ENCODE results near the gene PRICKLE2.
"Not testable (repeated sequence)": the region's sequence is repeated elsewhere in the genome, so short reads cannot be mapped to it uniquely, and the experiment has no call there.

Gene PRICKLE2

DNA sequence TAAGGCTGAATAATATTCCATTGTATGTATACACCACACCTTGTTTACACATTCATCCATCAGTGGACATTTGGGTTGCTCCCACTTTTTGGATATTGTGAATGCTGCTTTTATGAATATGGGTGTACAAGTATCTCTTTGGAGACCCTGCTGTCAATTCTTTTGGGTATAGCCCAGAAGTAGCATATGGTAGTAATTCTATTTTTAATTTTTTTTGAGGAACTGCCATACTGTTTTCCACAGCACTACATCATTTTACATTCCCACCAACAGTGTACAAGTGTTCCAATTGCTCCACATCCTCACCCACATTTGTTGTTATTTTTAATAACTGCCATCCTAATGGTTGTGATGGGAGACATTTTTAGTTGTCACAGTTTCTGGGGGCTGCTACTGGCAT lies 132.1 kb downstream of the PRICKLE2 start:
- ATAC-seq = no peak

GRCh38 chr3:64091501-64091900 lies 133.8 kb downstream of the PRICKLE2 start:
- no peak for ATAC-seq

- not testable (repeated sequence) for ATAC-seq
These were observed 135.9 kb downstream of the PRICKLE2 start for GRCh38 chr3:64089386-64089785.

DNA sequence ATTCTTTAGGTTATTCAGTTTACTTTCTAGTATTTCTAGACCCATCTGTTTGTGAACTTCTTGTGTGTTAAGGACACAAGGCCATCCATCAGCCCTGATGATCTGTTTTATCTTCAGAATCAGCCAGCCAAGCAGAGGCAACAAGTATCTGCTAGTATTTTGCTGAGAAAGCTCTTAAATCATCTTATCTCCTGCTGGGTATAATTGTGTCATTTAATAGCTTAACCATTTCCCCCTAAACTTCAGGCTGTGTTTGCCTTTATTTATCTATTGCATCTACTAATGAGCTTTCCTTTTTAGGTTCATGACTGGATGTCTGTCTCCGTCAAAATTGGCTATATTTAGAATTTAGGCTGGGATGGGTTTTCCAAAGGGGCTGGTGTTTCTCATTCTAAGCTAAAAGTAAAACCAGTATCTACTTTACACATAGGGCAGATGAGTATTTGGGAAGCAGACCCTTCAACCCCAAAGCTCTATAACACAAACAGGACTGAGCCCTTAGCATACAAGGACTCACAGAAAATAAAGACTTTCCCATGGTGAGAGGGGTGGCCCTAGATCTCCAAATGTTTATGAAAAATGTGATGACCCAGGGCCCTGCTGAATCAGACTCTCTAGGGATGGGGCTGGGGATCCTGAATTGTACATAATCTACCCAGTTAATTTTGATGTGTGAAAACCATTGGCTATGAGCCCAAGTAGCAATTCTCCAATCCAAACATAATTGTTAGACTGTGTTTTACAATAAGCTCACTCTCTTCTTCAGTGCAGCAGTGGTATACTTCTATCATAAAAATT lies 136.7 kb downstream of the PRICKLE2 start:
- ATAC-seq = no peak

DNA sequence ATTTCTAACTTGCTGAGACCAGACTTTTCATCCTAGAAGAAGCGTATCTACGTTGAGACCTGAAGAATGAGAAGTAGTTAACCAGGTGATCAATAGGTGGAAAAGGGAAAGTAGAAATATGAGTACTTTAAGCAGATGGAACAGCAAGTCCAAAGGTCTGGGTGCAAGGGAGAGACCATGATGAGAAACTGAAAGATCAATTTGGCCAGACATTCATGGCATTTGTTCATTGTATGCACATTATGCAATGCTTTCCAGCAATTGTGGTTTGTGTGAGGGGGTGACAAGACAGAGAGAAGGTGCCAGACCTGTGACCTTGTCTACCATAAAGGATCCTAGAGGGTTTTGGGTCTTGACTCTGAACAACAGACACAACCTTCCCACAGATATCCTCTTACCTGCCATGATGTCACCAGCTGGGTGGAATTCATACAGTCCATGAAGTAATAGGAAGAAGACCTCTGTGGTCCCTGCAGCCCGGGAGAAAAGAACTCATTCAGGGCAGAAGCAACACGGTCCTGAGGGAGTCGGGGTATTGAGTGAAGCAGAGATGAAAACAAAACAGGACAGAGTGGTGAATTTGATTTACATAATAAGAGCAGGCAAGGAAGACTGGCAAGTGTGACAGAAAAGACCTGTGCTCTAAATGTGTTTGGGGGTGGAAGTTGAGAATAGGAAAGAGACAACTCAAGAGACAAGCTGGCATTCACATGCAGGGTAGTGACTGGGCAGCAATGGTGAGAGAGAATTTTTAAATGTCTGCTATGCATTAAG lies 138.6 kb downstream of the PRICKLE2 start:
- no peak for ATAC-seq

GRCh38 chr3:64084640-64085039 lies 140.6 kb downstream of the PRICKLE2 start:
- no peak for ATAC-seq

DNA sequence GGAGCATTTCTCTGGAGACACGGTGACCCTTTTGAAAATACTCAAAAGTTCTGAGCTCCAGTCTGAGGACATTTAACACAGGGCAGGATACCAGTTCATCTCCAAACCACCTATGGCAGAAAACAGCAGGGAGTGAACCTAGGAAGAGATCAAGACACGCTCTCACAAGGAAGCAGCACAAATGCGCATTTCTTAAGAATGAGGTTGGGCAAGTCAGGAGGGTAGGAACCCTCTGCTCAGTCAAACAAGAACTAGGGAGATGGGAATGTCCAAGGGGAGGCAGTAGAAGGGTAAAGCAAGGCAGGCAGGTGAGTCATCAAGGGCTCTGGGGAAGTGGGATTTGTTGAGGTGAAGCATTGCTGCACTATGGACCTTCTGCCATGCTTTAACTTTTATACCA lies 141.7 kb downstream of the PRICKLE2 start:
- no peak for ATAC-seq

- ATAC-seq = no peak
These were observed 142.2 kb downstream of the PRICKLE2 start for GRCh38 chr3:64082961-64083541.

GRCh38 chr3:64082411-64082810 lies 142.9 kb downstream of the PRICKLE2 start:
- ATAC-seq = no peak

DNA sequence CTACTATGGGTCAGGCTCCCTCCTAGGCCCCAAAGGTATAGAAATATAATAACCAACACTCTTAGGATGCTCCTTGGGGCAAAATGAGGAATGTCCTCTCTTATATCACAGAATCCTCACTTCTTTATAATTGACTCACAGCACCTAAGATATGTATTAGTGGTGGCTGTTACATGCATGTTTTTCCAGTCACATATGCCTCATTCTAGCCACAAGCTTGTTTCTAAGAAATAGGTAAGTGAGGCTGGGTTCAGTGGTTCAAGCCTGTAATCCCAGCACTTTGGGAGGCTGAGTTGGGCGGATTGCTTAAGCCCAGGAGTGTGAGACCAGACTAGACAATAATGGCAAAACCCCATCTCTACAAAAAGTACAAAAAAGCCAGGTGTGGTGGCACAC lies 144.0 kb downstream of the PRICKLE2 start:
- no peak for ATAC-seq

DNA sequence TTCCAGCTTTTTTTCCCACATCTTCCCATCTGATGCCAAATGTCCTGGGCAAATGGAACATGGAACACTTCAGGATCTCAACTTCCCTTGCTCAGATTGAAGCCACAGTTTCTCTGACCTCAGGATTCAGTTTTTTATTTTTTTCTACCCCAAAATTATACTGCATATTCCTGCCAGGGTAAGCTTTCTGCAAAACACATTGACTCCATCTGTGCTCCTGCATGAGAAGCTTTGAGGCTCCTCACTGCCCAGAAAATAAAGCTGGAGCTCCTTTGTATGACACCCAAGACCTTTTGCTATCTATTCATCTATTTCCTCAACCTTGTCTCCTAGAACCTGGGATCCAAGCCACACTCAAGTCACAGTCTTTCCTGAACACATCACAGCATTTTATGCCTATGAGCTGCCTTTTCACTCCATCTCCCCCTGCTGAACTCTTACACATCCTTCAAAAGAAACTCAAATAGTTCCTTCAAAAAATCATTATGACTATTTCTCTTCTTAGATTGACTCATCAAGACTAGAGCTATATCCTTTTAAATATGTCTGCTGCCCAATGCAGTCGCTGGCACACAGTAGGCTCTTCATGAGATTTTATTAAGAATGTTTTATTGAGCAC lies 144.5 kb downstream of the PRICKLE2 start:
- ATAC-seq = no peak

DNA sequence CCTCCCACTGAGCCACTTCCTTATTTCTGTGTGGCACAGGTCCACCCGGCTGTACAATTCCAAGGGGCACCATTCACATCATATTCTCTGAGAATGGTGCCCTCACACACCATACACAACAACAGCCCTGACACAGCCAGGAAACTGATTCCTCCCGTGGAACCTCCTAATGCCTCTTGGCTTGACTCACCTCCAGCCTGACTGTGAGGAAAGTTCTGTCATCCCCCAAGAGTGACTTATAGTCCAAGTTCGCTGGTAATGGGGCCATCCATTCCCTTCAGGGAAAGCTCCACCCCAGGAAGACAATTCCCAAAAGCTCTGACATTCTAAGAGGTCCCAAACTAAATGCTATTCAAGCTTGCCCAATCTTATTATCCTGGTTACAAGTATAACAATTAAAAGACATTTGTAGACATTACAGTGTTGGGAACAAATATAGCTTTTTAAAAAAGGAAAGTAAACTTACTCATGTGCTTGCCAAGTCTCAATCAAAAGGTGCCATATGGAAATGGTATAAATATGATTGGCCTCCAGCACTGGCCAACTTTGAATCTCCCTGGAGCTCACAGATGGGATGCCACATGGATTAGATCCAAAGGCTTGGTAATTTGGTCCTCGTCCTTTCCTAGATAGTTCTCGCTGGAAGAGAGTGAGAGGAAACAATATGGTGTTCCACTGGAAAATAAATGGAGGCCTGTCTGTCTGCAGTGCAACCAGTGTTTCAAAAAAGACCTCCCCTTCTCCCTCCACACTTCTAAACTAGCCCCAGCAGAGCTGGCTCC lies 145.7 kb downstream of the PRICKLE2 start:
- no peak for ATAC-seq

GRCh38 chr3:64078966-64079365 lies 146.3 kb downstream of the PRICKLE2 start:
- ATAC-seq = no peak

DNA sequence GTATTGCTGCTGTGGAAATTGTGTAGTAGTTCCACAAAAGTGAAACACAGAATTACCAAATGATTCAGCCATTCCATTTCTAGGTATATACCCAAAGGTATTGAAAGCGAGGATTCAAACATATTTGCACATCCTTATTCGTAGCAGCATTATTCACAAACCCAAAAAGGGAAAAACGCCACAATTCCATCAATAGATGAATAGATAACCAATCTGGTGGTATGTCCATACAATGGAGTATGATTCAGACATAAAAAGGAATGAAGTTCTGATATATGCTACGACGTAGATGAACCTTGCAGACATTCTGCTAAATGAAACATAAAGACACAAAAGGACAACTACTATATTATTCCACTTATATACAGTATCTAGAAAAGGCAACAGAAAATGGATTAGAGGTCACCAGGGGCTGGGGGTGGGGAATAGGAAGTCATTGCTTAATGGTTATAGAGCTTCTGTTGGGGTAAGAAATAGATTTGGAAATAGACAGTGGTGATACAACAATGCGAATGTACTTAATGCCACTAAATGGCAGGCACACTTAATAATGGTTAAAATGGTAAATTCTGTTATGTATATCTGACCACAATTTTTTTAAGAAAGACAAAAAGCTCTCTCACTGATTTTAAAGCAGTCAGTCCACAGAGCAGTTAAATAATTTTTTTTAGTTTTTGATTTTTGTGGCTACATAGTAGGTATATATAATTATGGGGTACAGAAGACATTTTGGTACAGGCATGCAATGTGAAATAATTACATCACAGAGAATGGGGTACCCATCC lies 150.2 kb downstream of the PRICKLE2 start:
- ATAC-seq = no peak

GRCh38 chr3:64074060-64074459 lies 151.2 kb downstream of the PRICKLE2 start:
- no peak for ATAC-seq

DNA sequence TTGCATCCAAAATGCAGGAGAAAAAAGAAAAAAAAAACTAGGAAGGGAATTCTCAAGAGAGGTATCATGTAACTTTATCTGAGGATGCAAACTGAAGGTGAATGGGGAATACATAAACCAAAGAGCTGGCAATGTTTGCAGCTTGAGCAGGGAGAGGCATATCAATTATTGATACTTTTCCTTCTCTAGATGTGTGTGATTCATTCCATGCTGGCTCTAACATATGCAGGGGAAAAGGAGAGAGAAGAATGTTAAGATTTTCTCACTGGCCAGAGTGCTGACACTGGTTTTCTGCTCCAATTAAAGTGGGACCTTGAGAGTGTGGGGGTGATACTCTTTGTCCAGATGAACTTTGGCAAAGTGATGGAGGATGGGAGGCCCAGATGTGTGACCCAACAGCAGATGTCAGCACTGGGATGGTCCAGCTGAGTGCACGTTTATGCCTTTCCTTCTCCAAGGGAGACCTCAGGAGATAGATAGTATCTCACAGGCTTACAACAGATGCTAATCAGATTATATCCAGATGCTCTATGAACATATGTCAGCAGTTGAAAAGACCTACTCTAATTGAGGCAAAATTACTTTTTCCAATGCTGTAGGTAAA lies 152.0 kb downstream of the PRICKLE2 start:
- no peak for ATAC-seq

DNA sequence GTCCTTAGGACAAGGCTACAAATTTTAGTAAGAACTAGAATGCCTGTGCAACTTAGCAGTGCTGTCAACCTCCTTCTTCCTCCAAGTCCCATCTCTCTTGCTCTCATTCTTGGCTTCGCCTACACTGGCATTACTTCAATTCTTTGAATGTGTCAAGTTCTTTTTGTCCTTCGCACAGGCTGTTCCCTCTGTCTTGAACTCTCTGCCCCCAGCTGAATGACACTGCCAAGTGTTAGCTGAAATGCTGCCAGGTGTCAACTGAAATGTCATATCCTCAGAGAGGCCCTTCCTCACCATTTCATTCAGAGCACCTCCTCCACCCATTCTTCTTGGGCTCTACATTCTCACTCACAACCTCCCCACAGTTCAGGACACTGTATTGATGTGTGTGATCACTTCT lies 153.1 kb downstream of the PRICKLE2 start:
- ATAC-seq = no peak

- ATAC-seq = no peak
These were observed 154.6 kb downstream of the PRICKLE2 start for GRCh38 chr3:64070704-64071103.

GRCh38 chr3:64067506-64068346 lies 157.5 kb downstream of the PRICKLE2 start:
- ATAC-seq = no peak

DNA sequence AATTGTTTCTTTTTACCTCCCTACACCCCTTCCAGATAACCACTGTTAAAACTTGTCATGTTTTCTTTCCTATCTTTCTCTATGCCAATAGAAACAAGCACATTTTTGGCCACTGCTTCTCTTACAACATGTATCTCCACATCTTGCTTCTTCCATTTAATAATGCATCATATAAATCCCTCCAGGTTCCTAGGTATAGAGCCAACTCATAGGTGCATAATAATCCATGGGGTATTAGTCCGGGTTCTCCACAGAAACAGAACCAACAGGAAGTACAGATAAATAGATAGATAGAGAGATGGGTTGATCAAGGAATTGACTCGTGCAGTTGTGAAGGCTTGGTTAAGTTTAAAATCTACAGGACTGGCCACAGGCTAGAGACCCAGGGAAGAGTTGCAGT lies 160.5 kb downstream of the PRICKLE2 start:
- no peak for ATAC-seq

Data from activated CD4-positive, CD25-positive, alpha-beta regulatory T cell treated with anti-CD3 and anti-CD28 coated beads, Interleukin-2, amount 50 U/mL, for 24 hours (primary cell).